Measurements from ENCODE around the gene RIOX2.

- TF ChIP-seq POLR2AphosphoS5 (IDR thresholded peaks at IDR 0.05; ENCODE audit: low read depth, low read length): no peak
- TF ChIP-seq REST (IDR thresholded peaks at IDR 0.05; ENCODE audit: insufficient read depth in 1 of 2, low read depth in 2 of 2, low read length in 2 of 2): no peak
- no peak for TF ChIP-seq TAF1 (IDR thresholded peaks at IDR 0.05; ENCODE audit: borderline replicate concordance, insufficient read depth, low read length)
- TF ChIP-seq SIN3A (IDR thresholded peaks at IDR 0.05; ENCODE audit: borderline replicate concordance, insufficient read depth, low read length): no peak
- TF ChIP-seq FOXP2 (optimal IDR thresholded peaks at IDR 0.05; ENCODE audit: borderline replicate concordance, extremely low read depth, extremely low read length, insufficient read depth): no peak
Observed at GRCh38 chr3:97958796-97959195, 13.4 kb downstream of the RIOX2 start.

All from PFSK-1 (cell line).